HG02870 (cell line): ENCODE results near the gene CARD16.

Experiments used
- ATAC-seq: cut with Tn5 transposase; IDR thresholded peaks from one replicate; pipeline ENCODE4 v1.9.1; 2021; ENCODE audit warnings: mild to moderate bottlenecking, moderate library complexity; ENCODE audit not compliant: unreplicated experiment

Gene CARD16

DNA sequence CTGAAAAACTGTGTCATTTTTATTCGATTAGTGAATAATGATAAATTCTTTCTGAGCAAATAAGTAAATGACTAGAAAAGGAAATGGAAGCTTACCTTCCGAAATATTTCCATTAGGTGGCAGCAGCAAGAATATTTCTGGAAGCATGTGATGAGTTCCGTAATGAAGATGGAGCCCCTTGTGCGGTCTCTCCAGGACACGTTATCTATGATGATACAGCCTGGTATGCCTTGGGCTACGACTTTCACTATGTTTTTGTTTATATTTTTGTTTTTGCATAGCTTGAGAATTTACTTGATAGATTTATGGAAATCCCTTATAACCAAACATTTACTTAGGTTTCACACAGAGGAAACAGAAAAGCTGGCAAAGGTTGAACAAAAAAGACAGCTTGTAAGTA lies 47.8 kb downstream of the CARD16 start:
- no peak for ATAC-seq

DNA sequence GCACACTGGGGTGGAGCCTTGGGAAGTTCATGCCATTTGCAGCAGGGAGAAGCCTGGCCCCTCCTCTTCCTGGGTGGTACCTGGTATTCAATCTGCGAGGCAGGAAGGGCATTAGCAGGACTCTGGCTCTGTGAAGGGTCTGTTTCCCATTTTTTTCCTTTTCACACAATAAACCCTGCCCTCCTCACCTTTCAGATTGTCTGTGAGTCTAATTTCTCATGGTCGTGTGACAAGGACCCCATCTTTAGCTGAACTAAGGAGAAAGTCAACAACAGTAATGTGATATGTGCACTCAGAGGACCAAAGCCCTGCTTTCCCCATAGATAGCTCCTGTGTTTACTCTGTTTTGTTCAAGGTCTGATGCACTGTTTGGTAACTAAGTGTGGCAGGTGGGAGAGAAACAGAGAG lies 50.1 kb downstream of the CARD16 start:
- no peak for ATAC-seq

DNA sequence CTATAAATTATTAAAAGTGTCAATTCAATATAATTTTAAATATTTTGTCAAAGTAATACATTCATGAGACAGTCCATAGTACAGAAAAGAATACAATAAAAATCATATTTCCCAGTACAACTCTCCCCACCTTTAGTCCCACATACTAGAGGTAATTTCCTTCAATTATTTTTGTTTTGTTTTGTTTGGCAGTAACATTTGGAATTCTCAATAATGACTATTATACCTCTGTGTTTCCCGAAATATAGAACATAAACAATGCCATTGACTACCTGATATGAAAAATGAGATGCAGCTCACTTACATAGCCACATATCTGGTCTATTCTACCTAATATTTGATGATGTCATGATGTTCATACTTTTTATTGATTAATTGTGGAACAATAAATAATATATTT lies 52.4 kb downstream of the CARD16 start:
- ATAC-seq = no peak

DNA sequence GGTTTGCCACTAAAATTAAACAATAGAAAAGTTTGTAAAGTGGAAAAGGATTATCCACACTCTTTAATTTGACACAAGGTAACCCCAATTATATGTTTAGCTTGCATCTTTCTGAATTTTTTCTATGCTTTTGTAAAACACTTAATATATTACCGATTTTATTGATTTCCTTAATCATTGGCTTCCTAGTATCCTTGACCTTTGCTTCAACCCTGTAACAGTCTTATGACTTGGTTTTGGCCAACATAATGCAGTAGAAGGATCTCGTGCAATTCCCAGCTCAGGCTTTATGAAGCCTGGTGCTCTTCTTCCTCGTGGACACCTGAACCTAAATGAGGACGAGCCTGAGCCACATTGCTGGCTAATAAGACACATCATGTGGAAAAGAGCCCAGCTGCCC lies 53.1 kb downstream of the CARD16 start:
- no peak for ATAC-seq
